ENCODE results near the gene NFYA. TPM values are rescaled to one million over a fixed set of nuclear protein-coding genes. Genes with fewer than 3 reads are reported as not detected.

Gene NFYA
- total RNA-seq, result 10 to 100 TPM; 16.3 to 25.9 (median 21.1) TPM

DNA sequence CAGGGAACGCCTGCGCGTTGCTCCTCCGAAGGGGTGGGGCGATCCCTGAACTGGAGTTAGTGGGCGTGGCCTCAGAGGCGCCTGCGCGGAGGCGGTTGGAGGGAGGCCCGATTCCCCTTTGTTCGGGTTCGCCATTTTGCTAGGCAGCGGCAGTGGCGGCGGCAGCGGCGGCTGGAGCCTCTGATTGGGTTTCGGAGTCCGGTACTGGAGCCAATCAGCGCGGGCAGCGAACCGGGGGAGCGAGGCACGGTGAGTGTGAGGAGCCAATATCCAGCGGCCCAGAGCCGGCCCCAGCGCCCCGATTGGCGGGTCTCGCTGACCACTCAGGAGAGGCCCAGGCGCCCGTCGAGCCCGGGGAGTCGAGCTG lies at the start of gene NFYA:
Gene NFYA, plus strand, starts transcription at position 139 of the 367 bp plus-strand sequence. CDS start 6,116 bp downstream, outside the sequence.
- TF ChIP-seq, protein P1, sequence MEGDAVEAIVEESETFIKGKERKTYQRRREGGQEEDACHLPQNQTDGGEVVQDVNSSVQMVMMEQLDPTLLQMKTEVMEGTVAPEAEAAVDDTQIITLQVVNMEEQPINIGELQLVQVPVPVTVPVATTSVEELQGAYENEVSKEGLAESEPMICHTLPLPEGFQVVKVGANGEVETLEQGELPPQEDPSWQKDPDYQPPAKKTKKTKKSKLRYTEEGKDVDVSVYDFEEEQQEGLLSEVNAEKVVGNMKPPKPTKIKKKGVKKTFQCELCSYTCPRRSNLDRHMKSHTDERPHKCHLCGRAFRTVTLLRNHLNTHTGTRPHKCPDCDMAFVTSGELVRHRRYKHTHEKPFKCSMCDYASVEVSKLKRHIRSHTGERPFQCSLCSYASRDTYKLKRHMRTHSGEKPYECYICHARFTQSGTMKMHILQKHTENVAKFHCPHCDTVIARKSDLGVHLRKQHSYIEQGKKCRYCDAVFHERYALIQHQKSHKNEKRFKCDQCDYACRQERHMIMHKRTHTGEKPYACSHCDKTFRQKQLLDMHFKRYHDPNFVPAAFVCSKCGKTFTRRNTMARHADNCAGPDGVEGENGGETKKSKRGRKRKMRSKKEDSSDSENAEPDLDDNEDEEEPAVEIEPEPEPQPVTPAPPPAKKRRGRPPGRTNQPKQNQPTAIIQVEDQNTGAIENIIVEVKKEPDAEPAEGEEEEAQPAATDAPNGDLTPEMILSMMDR (IDR thresholded peaks at IDR 0.05), result no peak
- ATAC-seq (ENCODE audit: low FRiP score) (peak; percentile 89), DNase-seq (ENCODE audit: low spot score) (no peak)

DNA sequence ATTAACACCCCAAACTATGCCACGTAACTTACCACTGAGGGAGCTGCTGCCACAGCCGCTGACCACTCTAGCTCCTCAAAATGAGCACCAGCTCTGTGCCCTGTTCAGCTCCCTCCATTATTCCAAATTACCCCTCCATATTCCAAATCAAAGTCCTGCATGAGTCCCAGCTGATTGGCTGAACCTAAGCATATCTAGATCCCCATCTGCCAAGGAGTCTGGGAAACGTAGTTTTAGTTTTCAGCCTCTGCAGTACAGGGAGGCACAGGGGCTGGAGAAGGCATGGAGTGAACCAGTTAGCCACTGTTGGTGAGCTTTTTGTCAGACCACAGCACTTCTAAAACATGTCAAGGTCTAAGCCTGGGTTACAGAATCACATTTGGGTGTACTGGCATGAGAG lies 49.7 kb upstream of the NFYA start:
- no peak for DNase-seq (ENCODE audit: low spot score)
- ATAC-seq (ENCODE audit: low FRiP score), result no peak

DNA sequence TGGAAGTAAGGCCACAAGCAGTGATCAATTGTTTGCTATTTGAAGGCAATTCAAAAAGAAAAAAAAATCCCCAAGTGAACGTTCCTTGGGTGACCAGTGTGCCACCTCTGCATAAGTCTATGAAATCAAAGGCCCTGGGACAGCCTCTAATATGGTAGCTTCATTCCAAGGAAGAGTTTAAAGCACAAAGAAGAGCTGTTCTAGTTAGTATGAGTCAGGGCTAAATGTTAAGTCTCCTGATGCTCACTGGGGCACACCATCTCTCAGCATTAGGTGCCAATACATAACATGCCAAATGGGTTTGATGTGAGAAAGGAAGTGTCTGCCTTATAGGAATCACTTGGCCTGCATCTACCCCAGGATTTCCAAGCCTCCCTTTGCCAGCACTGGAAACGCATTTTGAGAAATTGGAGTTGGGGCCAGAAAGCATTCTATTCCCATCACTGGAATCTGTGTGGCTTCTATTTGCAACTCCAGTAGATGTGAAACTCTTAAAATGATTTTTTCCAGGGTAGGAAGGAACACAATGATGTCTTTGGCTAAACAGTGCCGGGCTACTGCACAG lies 46.7 kb upstream of the NFYA start:
- TF ChIP-seq, protein P1 (IDR thresholded peaks at IDR 0.05), result no peak
- ATAC-seq (ENCODE audit: low FRiP score) (no peak), DNase-seq (ENCODE audit: low spot score) (no peak)

More for the DNA sequence above, 49.7 kb upstream of the NFYA start:
- TF ChIP-seq, protein P1 (IDR thresholded peaks at IDR 0.05), result no peak

DNA sequence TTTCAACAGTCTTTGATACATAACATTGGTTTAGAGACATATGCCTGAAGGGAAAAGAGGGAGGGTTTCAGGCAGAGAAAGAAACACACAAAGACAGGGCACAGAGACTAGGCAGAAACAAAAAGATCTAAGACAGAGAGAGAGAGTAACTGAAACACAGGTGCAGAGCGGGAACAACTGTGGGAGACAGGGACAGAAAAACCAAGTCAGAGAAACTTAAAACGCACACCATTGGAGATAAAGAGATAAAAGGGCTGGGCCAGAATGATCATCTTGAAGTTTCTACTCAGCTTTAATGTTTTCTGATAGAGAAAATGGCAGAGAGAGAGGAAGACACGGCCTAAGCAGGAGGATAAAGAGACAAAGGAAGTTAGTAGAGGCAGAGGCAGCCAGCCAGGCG lies 45.5 kb upstream of the NFYA start:
- ATAC-seq (ENCODE audit: low FRiP score) (no peak), DNase-seq (ENCODE audit: low spot score) (no peak)
- TF ChIP-seq, protein P1 (IDR thresholded peaks at IDR 0.05), result no peak

DNA sequence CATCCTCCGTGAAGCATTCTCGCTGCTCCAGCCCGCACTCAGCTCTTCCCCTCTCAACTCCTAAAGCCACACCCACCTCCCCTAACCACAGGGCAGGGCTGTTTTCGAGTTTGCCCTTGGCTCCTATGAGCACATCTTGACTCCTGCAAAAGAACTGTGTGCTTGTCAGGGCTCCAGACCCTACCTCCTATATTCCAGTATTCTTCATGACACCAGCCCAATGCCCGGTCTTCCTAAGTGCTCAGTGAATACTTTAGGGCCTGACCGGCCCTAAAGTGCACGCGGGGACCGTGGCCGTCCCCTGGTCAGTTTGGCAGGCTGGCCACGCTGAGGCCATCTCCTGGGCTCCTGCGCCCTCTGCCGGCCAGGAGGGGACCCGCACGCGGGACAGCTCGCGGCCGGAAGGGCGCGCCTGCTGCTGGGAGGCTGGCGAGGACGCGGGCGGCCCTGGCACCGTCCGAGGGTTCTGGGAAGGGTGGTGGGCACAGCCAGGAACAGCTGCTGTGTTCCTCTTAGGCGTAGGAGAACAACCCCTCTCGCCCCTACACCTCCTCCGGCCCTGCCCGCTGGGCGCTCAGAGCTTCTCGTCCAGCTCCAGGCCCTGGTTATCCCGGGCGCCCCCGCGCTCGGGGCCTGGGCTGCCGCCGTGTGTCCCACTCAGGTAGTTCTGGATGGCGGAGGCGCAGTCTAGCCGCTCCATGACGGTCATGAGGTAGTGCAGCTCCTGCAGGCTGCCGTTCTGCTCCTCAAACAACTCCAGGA lies 44.8 kb upstream of the NFYA start:
- TF ChIP-seq, protein P1 (IDR thresholded peaks at IDR 0.05), result peak in 2 of 3 donors; percentile 87 to 98

DNA sequence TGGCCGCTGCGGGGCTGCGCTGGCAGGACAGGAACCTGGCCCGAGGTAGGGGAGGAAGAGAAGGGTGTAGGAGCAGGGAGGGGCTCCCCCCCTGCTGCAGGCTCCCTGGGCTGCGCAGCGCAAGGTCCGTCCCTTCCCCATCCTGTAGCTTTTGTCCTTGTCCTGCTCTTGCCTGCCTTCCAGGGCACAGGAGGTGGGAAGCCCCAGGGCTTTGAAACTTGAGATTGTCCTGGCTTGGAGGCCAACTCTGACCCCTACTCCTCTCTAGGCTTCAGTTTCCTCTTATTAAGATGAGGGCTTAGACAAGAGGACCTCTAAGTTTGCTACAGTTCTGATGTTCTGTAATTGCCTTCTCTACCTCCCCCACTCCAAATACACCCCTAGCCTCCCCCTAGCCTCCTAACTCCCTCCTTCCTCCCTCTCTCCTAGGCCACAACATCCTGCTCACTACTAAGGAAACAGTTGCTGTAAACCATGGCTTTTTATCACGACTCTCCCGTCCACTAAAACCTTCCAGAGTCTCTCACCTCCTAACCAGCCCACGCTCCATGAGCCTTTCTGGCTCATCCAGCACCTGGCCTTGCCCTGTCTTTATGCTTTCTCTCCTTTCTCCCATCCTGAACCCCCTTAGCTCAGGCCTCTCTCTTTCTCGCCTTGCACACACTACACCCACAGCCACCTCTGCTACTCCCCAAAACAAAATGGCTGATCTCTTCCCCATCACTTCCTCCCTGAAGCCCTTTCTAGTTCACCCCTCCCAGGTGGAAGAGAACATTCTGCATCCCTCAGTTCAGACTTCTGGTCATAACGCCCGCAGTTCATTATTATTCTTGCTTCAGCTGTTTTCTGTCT lies 44.0 kb upstream of the NFYA start:
- DNase-seq (ENCODE audit: low spot score), result no peak
- ATAC-seq (ENCODE audit: low FRiP score), result peak; percentile 25
- TF ChIP-seq, protein P1 (IDR thresholded peaks at IDR 0.05), result no peak

More for the DNA sequence above, 44.8 kb upstream of the NFYA start:
- peak; percentile 87 for DNase-seq (ENCODE audit: low spot score)
- peak; percentile 98 for ATAC-seq (ENCODE audit: low FRiP score)
